ENCODE measurements around the gene DDO.
A peak's percentile ranks its signal among the peaks of the same experiment; 100 is the strongest.

DDO gene

DNA sequence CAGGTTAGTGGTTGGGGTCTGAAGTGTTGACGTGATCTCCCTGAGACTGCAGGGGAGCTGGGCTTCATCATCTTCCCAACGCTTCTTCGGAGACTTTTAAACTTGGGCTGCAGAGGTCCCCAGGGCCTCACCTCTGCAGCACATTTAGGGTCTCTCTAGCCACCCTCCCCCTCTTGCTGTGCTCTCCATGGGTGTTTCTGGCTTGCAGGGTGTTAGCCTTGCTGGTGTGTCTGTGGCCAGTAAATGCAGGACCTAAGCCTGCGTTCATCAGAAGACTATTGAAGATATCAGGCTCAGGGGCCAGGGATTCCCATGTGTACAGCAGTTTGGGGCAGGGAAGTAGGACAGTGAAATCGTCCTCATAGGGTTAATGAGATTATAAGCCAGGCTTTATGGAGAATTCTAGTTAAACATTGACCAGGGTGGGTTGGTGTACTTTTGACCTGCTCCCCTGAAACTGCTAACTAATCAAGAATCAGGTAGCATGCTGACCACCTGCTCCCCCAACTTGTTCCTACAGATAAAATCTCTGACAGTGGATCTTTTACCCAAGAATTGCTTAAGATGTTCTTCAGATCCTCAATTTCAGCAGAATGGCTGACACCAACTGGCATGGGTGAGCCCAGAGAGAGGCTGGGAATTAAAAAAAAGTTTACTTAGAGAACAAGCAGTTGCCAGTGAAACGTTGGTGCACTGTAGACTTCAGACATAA, 3.8 kb upstream of the DDO start:
- no peak for DNase-seq

DNA sequence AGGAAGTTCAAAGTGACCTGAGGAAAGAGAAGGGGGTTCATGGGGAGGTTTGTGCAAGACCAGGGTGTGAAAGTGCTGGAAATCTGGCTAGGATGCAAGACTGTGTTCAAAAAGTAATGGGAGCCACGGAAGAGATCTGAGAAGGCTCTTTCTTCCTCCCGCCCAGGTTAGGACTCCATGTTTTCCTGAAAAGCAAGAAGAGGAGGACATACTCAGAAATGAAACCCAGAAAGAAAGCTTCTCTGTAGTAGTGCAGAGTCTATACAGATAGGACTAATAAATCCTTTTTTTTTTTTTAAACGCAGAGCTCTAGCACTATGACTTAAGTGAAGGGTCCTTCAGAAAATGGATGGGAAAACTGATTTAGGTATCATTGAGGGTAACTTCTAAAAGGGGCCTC, 3.2 kb upstream of the DDO start:
- DNase-seq = no peak

DNA sequence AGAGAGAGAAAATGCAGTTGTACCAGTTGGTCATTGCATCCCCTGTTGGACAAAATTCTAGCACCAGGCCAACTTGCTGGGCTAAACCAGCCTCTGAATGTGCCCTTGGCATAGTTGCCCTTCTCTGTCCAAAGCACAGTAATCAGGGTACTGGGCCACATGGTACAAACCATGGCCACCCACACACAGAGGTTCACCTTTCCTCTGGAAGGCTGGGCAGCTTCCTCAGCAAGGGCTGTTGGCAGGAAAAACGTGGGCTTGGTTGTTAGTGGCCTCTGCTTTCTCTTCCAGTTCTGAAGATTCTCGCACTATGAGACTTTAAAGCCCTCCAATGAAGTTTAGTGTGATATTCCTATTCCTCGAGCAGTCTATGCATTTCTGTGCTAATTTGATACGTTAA, 706 bp downstream of the DDO start:
- no peak for DNase-seq

DNA sequence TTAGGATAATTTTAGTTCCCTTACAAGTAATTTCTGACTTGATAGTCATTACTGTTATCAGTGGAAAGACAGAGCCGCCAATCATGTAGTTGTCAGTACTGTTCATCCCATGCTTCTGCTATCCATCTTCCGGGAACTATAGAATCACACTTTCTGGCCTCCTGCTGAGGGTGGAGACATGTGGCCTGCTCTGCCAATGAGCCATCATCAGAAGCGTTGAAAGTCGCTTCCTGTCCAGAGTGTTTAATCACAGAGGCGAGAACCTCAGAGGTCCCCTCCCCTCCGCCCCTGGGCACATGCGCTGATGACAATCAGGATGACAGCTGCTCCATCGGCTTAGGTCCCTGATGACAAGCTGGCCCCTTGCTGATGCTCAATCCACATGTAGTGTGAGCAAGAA, 3.0 kb downstream of the DDO start:
- DNase-seq = no peak

DNA sequence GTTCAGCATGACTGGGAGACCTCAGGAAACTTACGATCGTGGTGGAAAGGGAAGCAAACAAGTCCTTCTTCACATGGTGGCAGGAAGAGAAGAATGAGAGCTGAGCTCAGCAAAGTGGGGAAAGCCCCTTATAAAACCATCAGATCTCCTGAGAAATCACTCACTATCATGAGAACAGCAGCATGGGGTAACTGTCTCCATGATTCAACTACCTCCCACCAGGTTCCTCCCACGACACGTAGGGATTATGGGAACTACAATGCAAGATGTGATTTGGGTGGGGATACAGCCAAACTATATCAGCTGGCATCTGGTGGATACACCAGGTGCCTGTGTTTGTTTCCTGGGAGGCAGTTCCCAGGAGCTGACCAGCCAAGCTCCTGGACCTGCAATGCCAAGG, 4.9 kb downstream of the DDO start:
- DNase-seq = no peak

DNA sequence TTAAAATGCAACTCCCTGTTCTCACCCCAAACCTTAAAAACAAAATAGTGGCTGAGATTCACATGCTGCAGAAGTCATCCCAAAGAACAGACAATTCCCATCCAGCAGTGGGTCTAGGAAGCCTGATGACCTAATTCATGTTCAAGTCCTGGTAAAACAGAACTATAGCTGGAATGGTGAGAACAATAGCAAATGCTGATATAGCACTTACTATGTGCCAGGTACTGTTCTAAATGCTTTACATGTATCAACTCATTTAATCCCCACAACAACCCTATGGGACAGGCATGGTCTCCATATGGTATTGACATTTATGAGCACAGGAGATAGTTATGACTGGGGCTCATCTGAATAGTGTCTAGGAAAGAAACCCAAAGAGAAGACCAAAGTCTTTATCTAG, 5.6 kb downstream of the DDO start:
- DNase-seq = no peak

DNA sequence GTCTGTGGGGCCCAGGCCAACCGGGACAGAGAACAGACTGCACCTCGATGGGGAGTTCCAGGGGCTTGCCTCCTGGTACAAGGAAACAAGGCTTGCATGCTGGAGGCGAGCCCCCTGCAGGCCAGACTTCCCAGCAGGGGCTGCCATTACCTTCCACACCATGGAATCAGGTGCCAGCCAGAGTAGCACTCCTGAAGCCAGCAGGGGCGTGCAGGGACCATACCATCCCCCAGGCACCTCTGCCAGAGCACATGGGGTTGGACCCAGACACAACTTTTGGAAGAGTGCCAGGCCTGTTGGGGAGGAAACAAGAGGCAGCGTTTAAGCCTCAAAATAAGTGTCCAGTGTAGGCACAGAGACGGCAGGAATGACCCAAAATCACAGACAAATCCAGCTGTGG, 6.5 kb downstream of the DDO start:
- no peak for DNase-seq

DNA sequence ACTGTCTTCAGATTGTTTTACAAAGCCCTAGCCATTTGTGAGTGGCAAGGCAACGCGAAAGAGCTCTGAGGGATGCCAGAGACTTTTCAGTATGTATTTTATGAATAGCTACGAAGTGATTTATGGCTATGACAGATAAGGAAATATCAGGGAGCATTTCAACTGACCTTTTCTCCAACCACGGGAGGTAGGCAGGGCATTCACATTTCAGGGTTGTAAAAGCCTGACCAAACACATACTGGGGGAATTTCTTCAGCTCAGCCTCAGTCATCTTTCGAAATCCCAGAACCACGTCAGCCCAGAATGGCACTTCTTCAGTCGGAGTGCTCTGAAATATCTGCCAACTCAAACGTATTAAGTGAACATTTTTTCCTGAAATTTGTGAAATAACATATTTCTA, 10.8 kb downstream of the DDO start:
- DNase-seq = no peak

DNA sequence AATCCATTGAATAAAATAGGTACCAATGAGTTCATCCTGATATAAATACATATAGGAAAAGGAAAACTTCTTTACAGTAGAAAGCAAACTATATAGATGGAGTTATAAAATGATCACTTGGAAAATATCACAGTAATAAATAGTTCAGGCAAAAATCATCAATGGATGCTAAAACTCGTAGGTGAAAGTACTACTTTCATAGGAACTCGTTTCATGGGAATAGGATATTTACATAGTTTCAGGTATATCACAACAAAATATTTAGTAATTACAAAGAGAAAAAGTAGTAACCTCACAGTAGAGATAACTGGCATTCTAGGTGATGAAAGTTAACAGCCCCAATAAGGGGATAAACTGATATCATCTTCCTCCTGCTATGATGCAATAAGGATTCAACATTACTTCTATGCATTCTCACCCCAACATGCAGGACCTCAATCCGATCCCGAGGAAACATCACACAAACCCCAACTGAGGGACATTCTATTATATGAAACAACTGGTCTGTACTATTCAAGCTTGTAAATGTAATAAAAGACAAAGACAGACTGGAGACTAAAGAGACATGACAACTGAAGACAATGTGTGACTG, 13.7 kb downstream of the DDO start:
- no peak for DNase-seq

DNA sequence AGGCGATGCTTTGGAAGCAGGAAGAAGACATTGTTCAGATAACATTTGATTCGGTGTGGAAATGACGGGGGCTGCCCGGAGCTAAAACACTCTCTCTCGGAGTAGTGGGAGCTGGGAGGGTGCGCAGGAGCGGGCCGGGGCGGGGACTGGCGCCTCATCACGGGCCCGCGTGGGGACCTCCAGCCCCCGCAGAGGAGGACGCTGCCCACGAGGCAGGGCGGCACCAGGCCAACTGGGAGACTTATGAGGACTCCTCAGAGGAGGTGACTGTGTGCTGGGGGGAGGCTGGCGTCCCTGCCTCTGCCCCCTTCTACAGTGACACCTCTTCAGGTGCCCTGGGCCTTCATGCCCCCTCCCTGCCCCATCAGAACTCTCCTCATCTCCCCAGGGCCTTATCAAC, 15.2 kb downstream of the DDO start:
- DNase-seq = no peak

DNA sequence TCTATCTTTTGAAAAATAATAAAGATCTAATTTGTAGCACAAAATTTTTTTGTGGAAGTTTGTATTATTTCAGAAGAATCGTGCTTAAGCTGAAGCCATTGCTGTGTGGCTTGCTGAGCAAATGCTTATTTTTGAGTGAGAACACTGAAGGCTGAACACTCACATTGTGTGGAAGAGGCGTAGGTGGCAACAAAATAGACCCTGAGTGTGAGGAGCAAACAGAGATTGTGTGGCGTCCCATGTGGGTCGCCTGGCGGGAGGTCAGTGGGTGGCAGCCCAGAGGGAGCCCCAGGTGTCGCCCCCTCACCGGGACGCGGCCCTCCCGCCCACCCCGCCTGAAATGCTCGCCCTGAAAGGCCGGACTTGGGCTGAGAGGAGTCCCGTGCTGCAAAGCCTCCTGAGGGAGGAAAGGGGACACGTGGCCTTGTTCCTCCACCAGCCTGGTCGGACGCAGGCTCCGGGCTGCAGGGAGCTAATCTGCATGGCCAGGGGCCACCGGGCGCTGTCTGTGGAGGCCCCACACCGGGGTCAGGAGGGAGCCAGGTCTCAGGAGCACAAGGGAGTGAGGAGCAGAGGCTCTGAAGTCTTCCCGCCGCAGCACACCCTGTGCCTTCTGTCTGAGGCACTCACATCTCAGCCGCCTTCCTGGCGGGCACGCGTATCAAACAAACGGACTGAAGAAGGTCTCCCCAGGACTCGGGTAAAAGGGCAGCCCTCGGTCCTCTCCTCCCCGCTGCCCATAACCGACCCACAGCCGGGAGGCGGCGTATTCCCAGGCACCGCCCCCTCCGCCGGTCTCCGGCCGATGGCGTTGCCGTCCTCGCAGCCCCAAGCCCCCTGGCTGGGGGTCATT, 15.9 kb downstream of the DDO start:
- DNase-seq = no peak

DNA sequence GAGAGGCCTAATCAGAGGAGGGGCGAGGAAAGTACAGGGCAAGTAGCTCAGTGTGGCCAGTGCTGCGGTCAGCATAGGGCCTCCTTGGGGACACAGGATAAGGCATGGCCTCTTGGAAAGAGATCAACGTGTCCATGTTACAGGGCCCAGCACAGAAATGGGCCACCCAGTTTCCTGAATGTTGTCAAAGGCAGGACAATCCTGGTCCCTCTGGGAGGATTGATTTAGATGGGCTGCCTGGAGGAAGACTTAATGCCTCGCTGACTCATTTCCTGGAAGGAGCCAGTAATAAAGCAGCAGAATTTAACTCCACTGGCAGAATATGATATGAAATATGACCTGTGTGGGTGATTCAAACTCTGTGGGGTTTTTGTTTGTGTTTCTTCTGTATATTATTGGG, 16.6 kb downstream of the DDO start:
- no peak for DNase-seq

DNA sequence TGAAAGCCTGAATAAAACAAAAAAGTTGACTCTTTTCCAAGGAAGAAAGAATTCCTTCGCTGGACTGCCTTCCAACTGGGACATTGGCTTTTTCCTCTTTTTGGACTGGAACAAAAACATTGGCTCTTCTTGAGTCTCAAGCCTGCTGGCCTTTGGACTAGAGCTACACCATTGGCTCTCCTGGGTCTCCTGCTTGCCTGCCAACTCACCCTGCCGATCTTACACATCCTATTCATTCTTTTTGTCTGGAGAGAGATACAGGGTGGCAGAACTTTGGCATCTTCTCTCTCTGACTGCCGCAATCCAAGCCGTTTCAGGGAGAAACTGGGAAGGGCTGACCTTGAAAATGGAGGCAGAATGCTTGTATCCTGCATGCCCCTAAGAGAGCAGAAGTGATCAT, 20.2 kb downstream of the DDO start:
- DNase-seq = no peak

DNA sequence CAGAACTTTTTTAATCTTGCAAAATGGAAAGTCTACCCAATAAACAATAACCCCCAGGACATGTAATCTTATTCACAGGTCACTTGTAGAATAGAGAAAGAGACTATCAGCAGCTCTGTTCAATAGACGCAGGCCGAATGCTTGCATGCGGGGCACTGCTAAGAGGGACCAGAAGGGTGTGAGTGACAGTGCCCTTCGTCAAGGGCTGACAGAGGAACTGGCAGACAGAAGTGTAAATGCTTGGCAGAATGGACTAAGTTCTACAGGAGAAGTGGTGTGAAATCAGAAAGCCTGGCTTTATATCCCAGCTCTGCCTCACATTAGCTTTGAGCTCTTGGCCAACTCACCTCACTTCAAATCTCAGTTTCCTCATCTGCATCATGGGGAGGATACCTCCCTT, 21.0 kb downstream of the DDO start:
- no peak for DNase-seq

DNA sequence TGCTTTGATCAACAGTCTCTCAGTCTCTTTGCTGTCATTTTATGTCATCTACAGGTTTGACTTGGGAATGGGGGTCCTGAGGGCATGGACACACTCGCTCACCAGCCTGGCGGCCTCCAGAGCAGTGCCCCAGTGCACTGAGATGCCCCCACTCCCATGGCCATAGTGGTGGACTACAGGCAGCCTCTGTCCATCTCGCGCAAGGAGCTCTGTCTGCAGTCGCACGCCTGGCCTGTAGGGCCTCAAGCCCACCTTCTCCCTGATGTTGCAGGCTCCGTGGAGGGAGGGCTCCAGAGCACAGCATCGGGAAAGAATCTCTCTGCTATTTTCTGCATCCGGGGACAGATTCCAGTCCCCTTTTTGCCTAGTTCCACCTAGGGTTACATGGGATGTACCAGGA, 22.6 kb downstream of the DDO start:
- no peak for DNase-seq

DNA sequence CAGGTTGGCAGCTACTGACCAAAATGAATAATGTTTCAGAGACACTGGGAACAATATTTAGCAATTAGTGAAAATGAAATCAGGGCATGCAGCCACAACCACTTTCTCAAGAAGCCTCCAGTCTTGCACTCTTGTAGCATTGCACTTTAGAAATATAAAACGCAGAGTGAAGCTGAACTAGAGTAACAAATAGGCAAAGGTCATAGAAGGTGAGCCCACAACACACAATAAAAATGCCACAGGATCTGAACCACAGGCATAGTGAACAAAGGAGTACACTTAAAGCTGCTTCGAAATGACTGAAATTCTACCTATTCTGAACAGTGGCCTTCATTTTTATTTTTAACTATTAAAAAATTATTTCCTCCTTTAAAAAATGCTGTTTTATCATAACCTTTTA, 25.0 kb downstream of the DDO start:
- no peak for DNase-seq

DNA sequence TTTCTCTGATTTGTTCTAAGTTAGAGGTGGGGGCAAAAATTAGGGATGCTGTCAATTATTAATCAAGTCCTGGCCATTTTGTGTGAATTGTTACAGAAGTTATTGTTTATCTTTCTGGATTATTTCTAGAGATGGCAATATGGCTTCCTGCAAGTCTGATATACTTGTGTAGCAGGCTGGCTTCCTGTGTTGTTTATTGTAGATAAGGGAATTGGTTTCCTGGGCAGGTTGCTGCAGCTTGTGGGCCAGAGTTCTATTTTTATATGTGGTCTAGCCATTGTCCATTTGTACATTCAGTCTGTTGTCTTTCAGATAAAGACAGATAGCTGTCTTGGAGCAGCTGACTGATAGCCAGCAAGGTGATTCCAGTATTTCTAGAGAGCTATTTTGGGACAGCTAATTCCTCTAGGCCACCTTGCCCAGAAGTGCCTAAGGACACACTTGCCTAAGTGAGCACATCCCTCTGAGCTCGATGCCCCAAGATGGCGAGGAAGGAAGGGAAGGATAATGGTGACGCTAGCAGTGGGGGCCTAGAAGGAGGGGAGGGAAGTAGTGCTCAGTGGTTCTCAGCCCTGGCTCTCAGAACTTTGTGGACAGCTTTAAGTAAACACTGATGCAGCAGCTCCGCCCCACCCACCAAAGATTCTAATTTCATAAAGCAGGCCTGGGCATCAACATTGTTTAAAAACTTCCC, 25.5 kb downstream of the DDO start:
- peak; percentile 64 for DNase-seq

DNA sequence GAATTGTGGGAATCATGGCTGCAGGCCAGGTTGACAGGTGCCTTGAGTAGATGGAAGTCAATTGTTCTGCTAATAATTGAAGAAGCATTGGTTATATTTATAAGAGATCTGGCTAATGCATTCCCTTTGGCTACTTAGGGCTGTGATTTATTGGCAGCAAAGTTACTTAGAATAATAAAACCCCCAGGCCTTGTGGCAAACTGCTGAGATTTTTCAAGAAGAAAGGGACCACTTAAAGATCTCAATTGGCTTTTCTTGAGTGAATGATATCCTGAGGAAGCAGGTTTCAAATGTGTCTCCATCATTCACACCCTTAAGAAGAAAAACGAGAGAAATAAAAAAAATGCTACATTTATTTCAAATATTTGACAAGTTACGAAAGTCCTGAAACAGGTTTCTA, 27.4 kb downstream of the DDO start:
- DNase-seq = no peak

DNA sequence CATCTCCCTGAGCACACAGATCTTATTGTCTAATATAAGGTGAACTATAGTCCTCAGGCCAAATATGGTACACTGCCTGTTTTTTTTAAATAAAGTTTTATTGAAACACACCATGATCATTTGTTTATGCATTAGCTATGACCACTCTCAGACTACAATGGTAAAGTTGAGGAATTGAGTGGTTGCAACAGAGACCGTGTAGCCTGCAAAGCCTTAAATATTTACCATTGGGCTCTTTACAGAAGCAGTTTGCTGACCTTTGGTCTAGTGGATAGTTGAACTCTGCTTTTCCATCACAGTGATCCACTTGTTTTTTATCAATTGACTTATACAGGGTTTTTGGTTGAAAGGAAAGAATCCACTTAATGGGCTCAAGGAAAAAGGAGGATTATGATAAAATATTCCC, 29.9 kb downstream of the DDO start:
- DNase-seq = no peak

DNA sequence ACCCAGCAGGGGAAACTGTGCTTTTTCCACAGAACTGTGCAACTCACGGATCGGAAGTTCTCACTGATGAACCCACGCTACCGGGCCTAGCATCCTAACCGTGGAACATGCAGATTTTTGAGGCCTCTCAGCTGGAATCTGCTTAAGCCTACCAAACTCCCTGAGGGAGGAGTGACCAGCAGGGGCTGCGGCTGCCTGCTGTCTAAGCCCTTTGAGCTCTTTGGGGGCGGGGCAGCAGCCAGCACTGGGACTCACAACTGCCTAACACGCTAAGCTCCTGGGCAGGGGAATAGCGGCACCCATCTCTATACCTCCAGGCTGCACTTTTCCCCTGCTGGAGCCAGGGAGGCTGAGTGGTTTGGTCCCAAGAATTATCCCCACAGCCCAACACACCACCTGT, 36.8 kb downstream of the DDO start:
- DNase-seq = no peak

DNA sequence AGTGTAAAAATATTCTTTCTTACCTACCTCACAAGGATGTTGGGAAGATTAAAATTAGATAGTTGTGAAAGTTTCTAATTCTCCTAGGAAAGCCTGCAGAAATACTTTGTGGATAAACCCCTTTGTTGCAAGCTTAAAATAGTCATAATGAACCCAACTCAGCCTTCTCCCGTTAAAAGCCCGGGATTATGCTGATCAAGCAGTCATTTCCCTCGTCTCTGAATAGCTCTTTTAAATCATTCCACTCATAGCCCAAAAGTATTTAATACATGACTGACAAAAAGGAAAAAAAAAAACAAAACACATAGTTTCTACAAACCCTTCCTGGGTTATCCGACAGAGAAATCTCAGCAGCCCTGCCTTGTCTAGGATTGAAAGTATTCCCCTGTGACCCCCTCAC, 46.3 kb downstream of the DDO start:
- DNase-seq = no peak

DNA sequence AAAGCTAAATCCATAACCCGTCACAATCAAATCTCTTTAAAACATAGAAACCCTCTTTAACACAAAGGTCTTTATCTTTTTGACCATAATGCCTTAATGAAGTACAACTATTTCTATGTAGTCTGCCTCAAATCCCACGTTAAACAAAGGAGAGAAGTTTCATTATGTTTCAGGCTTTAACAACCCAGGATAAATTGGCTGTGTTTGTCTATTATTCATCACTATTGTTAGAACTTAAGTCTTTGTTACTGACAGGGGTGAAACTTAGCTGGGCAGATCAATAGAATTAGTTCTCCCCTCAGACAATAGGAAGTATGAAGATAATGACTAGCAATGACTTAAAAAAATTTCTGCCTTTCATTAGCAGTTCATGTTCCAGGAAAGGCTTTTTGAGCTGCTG, 47.1 kb downstream of the DDO start:
- DNase-seq = no peak

DNA sequence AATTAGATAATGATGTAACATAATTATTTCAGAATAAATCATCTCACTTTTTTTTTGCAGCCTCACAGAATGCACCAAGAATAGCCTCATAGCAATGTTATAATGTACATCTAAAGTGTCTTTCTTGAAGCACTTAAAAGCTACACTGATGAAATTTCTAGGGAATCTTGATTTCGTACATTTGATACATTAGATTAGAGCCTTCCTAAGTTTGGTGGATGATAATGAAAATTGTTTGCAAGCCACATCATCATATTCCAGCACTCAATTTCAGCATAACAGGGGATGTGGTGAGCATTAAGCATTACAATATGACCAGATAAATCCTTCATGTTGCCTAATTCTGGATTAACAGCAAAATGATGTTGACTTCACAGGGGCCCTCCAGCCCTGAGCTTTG, 47.5 kb downstream of the DDO start:
- no peak for DNase-seq

DNA sequence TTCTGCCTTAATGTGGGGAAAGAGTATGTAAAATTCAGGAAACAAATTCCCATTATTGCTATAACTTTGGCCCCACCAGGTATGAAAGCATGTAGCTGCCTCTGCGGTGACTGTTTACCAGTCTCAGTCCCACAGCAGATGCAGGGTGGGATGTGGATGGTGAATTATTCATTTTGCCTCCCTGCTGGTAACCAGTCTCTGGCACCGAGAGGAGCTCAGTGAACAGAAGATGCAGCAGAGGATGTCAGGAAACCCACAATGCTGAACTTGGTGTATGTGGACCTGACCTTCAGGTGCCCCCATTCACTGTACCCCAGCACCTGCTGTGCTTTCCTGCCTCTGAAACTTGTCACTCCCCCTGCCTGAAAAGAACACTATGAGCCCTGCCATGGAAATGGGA, 48.4 kb downstream of the DDO start:
- no peak for DNase-seq
